SK-N-MC (cell line): ENCODE measurements around the gene BHLHA15.

Experiments
- EZH2 ChIP-seq: fragments of 200-600 bp; sonication (generic); IDR thresholded peaks from one replicate; pipeline ENCODE4 v1.6.1; 2017; ENCODE audit warnings: antibody characterized with exemption
- POLR2AphosphoS5 ChIP-seq: IDR thresholded peaks from 2 replicates; pipeline ENCODE4 v1.6.1; 2012; ENCODE audit warnings: mild to moderate bottlenecking, low read depth, low read length, borderline replicate concordance

DNA sequence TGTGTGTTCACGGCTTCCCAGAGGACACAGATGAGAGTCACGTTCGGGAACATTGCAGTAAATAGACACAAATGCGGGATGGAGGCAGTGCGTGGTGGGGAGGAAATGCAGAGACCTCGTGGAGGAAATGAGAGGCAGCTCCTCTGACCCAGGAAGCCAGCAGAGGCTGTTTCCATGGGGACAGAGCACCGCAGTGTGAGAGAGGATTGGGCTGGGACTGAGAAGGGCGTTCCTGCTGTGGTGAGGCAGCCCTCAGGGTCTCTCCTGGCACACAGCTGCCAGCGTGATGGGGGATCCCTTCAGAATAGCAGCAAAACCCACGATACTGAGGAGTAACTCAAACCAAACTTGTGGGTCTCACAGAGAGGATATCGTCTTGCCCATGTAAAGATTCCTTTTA, 21.7 kb upstream of the BHLHA15 start:
- TF ChIP-seq EZH2: no peak
- no peak for TF ChIP-seq POLR2AphosphoS5
